Eye (tissue), 1 donor: ENCODE data around the gene RRP36.

Experiments
- DNase-seq: peaks from one replicate; pipeline ENCODE4 v3.0.0-alpha.2; 2015

RRP36 gene

GRCh38 chr6:43074847-43075669 lies 53.6 kb downstream of the RRP36 start:
- DNase-seq, result no peak

GRCh38 chr6:43075670-43076463 lies 54.4 kb downstream of the RRP36 start, which contains the start of gene PTK7:
Gene PTK7 (plus strand): TSS chr6:43076314. CDS start chr6:43076489, 175 bp downstream.
- DNase-seq, result peak; percentile 94

- peak; percentile 80 for DNase-seq
Observed at GRCh38 chr6:43076464-43077332, 55.3 kb downstream of the RRP36 start.

GRCh38 chr6:43077333-43077809 lies 55.9 kb downstream of the RRP36 start:
- DNase-seq, result no peak

- DNase-seq, result peak; percentile 25
Observed at GRCh38 chr6:43077981-43078511, 56.6 kb downstream of the RRP36 start.

- no peak for DNase-seq
Observed at GRCh38 chr6:43078691-43079090, 57.3 kb downstream of the RRP36 start.
